NCI-H510A treated with DMSO at 0.1 percent for 48 hours (cell line): ENCODE measurements around the gene PPP4R4.
"Not testable (repeated sequence)": the region's sequence is repeated elsewhere in the genome, so short reads cannot be mapped to it uniquely, and the experiment has no call there.

Source experiments
- DNase-seq: peaks from one replicate; lab custom pipeline; 2025; lab: John Stamatoyannopoulos, UW

PPP4R4 gene

DNA sequence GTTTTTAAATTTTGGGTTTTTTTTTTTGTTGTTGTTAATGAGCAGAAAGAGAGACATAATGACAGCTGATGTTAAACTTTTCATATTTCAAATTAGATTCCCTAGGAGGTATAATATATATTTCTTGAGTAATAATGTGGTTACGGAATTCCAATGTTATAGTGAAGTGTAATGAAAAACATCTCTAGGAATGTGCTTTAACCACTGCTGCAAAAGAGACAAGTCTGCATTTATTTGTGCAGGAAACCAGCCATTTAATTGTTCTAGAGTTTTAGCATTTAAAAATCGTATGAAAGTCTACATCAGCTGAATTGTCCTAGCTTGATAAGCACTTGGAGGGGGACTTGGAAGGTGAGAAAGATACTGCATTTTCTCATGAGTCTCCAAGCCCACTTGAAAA lies 104.6 kb downstream of the PPP4R4 start:
- no peak for DNase-seq

GRCh38 chr14:94282991-94283723 lies 109.0 kb downstream of the PPP4R4 start:
- DNase-seq = no peak

DNA sequence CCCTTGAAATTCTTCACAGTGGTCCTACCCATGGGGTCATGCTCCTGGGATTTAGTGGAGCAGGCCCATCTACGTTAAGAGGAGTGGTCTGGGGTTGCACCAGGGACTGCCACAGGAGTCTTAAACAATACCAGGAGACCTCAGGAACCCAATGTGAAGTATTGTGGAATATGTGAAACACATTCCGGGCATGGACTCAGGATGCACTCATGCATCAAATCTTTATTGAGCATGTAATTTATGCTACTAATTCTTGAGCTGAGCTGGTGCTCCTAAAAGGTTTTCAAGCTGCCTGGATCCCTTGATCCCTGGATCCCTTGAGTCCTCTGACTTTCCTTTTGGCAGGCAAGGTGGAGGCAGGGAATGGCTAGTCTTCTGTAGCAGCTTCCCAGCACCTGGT lies 110.1 kb downstream of the PPP4R4 start:
- no peak for DNase-seq

DNA sequence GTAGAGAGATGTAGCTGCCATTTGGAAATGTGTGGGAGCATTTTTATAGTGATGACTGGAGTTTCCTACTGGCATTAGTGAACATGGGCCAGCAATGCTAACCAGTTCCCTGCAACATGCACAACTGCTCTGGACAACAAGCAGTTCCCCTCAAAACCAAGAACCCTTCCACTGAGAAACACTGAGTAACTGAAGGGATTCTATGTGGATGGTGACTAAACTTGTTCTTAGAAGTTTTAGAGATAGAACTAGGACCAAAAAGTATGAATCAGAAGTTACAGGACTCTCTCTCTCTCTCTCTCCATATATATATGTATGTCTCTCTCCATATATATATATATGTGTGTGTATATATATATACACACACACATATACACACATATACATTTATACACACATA lies 111.0 kb downstream of the PPP4R4 start:
- DNase-seq = no peak

DNA sequence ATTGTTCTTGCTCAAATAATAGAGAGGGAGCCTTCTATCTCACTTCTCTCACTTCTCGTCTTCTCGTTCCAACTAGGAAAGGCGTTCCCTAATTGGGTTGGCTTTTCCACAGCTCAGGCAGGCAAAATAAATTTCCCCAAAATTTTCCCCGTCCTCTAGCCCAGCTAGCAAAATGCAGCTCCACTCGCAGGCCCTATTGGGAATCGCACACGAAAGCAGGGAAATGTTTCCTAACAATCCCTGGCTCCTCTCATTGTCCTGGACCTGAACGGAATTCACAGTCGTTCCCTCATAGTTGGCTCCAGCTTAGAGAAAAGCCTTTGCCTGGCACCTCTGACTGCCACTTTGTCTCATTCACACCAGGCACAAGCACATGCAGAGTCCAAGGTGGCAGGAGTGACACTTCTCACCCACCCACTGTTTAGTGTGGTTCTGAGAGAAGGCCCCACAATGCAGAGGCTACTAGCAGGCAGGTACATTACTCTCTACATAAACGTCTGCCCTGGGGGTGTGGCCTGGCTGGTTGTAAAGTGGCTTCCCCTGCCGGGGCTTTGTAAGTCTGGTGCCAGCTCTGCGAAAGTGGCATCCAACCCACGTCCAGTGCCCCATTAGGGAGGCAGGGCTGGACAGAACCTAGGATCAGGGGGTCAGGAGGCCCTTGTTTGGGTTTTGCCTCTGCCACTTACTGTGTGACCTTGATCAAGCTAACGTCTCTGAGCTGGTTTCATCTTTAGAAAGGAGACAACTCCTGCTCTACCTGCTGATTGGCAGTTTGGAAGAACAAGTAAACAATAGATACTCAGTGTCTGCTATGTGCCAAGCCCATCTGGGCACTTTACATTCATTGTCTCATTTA lies 114.7 kb downstream of the PPP4R4 start:
- no peak for DNase-seq

DNA sequence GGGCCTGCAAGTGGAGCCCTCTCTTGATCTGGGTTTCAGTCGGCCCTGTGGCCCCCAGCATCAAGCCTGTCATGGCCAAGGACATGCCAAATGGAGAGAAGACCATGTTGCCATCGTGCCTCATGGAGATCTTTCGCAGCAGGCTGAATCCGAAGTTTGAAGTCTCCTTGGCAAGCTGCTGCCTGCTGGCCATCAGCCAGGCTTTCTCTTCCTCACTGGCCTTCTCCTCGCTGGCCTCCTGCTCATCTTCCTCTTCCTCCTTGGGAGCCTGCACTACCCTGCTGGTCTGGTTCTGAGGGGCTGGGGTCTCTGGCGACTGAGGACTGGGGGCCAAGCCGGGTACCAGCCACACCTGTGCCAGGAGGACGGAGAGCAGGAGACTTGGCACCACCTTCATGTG lies 116.1 kb downstream of the PPP4R4 start:
- no peak for DNase-seq

GRCh38 chr14:94291159-94291905 lies 117.2 kb downstream of the PPP4R4 start:
- no peak for DNase-seq

GRCh38 chr14:94291906-94292525 lies 117.9 kb downstream of the PPP4R4 start:
- DNase-seq = no peak

DNA sequence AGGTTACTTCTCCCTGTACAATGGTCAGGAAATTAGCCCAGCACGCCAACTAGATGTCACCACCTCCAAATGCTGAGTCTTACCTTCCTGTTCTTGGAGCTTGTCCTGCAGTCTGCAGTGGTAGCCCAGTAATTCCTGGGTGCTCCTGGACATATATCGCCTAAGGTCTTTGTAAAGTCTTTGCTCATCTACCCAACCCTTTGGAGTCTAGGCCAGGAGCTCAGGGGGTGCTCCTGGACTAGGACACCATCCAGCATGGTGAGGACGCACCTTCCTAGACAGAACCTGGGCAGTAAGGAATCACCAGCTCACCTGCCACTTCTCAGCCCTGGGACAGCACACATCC lies 118.4 kb downstream of the PPP4R4 start:
- DNase-seq = no peak

DNA sequence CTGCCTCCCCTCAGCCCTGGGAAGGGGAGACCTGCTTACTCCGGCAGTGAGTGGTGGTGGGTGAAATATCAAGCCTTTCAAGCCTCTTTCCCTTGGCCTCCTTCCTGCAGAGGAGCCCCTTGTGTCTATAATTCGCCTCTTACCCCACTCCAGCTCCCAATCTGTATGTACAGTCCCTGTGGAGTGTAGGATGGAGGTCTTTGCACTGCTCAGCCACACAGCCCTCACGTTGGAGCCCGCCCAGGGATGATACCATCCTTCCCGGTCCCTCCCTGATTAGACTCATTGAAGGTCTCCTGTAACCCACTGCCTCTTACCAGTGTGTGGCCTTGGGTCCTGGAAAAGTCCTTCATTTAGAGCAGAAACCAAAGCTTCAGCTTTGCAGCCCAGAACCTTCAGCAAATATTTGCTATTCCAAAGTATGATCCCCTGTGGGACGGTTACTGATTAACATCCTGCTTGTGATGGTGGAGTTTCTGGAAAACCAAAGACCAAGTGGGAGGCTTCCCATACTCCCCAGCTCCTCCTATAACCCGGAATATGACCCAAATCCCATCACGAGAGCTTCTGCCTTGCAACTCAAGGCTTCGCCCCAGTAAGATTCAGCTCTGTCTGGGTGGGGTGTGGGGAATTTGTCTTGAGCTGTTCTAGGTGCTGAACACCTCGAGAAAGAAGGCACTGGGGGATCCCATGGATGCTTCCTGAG lies 118.9 kb downstream of the PPP4R4 start, which contains the start of gene SERPINA10:
SERPINA10 (minus strand) TSS at position 397 of the 706 bp plus-strand sequence. CDS start 2,675 bp downstream, outside the sequence.
- no peak for DNase-seq

- no peak for DNase-seq
Measured at GRCh38 chr14:94293578-94293924, 119.4 kb downstream of the PPP4R4 start.

GRCh38 chr14:94295360-94296180 lies 121.4 kb downstream of the PPP4R4 start:
- DNase-seq = no peak

DNA sequence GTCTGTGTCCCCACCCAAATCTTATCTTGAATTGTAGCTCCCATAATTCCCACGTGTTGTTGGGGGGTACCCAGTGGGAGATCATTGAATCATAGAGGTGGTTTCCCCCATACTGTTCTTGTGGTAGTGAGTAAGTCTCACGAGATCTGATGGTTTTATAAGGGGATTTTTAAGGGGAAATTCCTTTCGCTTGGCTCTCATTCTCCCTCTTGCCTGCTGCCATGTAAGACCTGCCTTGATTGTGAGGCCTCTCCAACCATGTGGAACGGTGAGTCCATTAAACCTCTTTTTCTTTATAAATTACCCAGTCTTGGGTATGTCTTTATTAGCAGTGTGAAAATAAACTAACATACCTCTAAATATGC lies 122.0 kb downstream of the PPP4R4 start:
- not testable (repeated sequence) for DNase-seq

DNA sequence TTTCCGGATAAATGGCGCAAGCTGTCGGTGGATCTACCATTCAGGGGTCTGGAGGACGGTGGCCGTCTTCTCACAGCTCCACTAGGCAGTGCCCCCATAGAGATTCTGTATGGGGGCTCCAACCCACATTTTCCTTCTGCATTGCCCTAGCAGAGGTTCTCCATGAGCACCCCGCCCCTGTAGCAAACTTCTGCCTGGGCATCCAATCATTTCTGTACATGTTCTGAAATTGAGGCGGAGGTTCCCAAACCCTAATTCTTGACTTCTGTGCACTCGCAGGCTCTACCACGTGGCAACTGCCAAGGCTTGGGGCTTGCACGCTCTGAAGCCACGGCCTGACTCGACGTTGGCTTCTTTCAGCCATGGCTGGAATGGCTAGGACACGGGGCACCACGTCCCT lies 124.0 kb downstream of the PPP4R4 start:
- DNase-seq = no peak

DNA sequence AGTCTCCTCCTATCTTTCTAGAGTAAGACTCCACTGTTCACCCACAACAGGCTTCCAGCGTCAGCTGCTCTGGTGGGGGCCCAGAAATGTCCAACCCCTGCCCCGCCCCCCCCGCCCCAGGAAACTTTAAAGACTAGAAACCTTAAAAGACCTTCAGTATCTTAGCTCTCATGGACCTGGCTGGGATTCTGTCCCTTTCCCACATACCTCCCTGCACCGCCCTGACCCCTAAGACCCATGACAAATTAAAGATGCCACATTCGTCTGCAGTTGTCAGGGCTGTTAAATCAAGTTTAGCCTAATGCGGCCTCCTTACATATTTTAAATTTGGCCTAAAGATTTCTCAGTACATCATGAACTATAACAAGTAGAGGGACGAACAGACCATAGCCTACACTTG lies 129.0 kb downstream of the PPP4R4 start:
- DNase-seq = no peak

- DNase-seq = no peak
Measured at GRCh38 chr14:94304243-94304642, 130.1 kb downstream of the PPP4R4 start.

DNA sequence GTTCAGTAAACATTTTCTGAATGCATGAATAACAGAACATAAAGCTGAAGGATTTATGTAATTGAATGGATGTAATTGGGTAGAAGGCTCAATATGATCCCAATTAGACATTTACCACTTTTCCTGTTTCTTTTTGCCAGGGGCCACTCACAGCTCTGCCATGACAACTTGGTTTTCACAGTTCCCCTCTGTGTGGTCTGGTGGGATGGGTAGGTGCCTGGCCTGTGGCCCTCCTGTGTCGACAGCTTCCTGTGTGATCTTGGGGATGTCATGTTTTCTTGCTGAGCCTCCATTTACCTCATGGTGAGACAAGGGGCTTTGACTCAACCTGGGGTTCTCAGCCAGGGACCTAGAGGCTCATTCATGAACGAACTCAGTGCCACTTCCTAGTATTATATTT lies 131.5 kb downstream of the PPP4R4 start:
- DNase-seq = no peak

- DNase-seq = no peak
Measured at GRCh38 chr14:94306047-94306978, 132.2 kb downstream of the PPP4R4 start.

DNA sequence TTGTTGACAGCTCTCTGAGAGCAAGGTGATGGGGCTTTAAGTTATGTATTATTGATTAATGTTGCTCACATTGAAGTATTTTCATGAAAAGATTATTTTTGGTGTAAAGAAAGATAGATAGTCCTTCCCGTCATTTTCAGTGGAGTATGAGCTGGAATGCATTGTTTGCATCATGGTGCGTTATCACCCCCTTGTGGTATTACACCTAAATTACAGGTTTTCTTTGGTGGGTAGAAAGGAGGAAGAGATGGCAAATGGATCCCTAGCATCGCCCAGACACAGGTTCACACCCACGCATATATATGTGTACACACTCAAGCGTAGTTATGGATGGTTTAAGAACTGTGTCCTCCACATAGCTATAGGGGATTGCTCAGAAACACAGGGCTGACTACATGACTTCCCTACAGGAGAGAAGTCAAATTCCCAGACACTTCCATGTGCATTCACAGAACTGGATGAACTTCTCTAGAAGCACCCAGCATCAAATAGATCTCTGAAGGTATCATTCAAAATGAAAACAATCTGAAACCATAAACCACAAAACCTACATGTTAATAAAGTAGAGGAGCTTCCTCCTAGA lies 133.4 kb downstream of the PPP4R4 start:
- DNase-seq = no peak
